Endometrial microvascular endothelial cells (primary cell): ENCODE measurements around the gene CD96. TPM values are rescaled to one million over a fixed set of nuclear protein-coding genes. Genes with fewer than 3 reads are reported as not detected.

Source experiments
- in situ Hi-C: cut with HindIII; loops from 2 replicates; pipeline ENCODE4 v1.10.0; 2017; ENCODE audit warnings: low sequenced_read_pairs, low pct_unique_long_range_greater_than_20kb; ENCODE audit errors: inconsistent ontology term
- total RNA-seq: library from RNA; depleted of rRNA; stranded (reverse); fragments of >200 nt; gene quantifications from one replicate; pipeline ENCODE4 v1.2.3, GENCODE V29; 2015; ENCODE audit errors: inconsistent ontology term

CD96 gene
- total RNA-seq, 1 donor from 2014 or later: not detected

DNA sequence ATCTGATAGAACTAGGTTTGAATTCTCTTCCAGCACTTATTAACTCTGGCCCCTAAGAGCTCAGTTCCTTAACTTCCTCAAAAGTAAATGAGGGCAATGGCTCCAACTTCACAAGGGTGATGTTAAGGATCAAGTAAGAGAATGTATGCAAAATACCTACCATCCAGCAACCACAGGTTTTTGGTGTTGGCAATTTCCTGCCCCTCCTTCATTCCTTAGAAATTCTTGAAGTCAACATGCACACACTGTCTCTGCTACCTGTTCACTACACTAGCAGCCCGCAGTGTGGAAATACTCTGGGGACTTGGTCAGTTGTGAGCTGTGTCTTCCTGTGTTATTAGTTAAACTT, 48.1 kb downstream of the CD96 start:
- in situ Hi-C loops: no loop called here

DNA sequence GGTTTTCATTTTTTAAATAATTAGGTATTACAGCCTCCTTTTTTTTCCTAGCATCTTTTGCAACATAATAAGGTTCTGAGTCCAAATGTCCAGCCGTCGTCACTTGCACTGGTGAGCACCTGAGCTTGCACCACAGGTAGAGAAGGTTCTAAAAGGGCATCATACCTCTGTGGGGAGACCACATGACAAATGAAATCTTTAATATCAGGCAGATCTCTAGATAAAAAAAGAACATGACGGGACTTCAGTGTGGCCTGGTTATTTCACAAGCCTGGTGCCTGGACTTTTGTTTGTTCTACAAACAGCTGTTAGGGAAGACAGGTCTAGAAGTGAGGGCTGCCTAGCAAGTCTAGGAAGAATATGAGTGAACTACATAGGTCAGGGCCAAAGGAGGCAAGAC, 49.6 kb downstream of the CD96 start:
- in situ Hi-C loops: no loop called here

DNA sequence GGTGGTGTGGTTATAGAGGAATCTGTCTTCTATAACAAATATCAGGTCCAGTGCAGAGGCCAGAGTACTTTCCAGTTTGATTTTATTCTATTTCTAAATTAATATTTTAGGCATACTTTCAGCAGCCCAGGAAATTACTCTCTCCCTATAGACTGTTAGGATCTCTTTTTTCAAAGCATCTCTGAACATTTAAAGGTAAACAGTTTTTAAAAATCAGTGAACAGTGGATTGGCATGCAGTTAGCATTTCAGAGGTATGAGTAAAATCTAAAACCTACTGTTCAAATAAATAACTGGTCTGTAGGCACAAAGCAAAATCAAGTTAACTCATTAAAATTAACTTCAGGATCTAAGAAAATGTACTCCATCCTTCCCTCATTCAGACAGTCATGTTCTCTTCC, 50.1 kb downstream of the CD96 start:
- in situ Hi-C loops: no loop called here

DNA sequence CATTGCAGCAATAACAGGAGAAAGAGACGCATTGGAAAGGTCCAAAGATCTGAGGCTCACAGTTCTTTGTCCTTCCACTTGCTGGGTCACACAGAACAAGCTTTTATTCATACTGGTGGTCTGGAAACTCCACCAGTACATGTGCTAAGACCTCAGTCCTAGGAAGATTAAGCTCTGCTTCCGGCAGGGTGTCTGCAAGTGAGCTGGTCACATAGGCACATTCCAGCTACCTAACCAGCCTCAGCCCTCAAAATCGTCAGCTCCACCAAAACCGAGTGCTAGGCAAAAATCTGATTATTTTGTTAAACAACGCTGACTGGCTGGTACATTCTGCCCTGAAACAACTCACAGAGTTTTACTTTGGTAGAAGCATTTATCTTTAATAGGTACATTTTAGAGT, 50.9 kb downstream of the CD96 start:
- in situ Hi-C loops: no loop called here

DNA sequence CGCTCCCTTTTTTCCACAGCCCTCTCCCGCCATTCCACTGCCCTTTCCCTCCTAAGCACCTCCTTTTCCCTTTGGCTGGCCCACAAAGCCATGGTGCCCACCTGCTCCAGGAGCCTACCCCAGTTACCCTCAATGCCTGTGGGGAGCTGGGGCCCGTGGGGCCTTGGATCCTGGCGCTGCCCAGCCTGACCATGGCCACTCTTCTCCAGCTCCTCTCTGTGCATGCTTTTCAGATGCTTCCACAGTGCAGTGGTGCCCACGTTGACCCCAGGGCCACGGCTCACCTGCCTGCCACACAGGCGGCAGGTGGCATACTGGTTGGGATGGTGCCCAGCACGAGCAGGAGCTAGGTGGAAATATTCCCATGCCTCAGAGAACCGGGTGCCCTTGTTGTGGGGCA, 51.7 kb downstream of the CD96 start:
- in situ Hi-C loops: no loop called here

DNA sequence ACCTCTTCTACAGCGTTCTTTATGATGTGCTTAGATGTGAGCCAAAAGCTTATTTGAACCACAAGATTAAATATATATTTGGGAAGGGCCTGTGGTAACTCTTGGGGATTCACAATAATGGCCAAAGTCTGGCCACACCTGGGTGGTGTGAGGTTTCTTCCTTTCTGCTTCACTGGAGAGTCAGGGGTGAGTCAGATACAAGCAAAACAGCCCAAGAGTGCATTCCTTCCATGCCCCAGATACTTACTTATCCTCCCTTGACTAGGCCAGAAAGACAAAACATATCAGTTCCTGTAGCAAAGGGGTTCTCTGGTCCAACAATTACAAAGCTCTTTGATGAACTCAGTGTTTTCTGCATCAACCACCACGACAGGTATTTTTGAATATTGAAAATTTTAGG, 52.2 kb downstream of the CD96 start:
- in situ Hi-C loops: no loop called here

DNA sequence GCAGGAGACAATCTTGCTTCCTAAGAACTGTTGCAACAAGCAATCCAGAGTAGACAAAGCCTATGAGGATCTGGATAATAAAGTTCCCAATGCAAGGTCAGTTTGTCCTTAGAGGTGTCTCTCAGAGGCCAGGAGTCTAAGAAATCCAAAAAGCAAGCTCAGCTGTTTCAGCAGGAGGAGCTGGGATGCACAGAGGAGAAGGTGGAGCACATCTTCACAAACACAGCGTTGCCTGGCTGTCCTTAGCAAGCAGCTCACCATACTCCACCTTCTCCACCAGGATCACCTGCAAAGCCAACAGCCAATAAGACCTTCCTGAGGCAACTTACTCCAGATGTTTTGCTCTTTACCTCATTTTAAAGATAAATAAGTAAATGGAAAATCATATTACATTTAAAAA, 52.8 kb downstream of the CD96 start:
- in situ Hi-C loops: no loop called here

DNA sequence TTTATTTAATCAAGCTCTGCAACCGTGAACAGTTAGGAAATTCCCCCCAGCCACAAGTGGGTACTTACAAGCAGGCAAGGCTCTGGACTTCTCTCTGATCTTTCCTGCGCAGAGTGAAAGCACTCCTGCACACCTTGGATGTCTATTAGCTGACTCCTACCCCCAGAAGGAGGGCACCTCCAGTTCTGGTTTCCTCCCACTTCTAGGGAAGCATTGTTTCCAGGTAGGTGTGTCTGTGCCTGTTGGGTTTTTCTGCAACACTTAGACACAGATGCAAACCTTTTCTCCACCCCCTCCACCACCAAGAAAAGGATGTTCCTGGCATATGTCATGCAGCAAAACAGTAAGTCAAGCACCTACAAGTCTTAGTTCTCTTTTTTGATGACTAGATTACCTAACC, 53.2 kb downstream of the CD96 start, which contains the start of gene ZBED2:
Gene ZBED2, minus strand, starts transcription at position 115 of the 400 bp plus-strand sequence. CDS start 1,145 bp downstream, outside the sequence.
- in situ Hi-C loops: no loop called here

DNA sequence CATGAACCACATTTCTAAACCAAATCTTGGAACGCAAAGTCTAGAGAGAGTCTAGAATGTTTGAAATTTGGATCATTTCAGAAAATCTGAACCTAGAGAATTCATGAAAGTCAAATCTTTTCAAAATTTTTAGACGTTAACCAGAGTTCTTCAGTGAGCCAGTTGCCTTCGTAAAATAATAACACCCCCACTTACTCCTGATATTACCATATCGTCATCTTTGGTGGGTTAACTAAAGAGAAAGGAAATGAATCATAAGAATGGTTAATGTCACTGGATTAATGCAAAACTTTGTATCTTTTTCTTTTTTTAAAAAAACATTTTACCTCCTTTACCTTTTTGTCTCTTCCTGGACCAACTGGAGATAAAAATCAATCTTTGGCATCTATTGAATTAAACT, 54.3 kb downstream of the CD96 start:
- in situ Hi-C loops: no loop called here

DNA sequence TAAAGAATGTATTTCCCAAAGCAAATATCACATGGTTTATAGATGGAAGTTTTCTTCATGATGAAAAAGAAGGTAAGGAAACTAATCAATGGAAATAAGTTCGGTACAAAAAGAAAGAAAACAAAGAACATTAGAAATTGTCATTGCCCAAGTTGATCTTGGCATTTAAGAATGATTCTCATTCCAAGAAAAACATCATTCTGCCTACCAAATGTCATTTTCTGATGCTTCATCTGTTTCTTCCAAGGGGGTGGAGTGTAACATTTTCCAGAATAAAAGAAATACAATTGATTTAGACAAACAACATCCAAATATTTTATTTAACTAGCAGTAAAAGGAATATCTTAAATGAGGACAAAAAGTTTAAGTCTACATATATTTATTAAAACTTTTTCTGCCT, 56.1 kb downstream of the CD96 start:
- in situ Hi-C loops: no loop called here

DNA sequence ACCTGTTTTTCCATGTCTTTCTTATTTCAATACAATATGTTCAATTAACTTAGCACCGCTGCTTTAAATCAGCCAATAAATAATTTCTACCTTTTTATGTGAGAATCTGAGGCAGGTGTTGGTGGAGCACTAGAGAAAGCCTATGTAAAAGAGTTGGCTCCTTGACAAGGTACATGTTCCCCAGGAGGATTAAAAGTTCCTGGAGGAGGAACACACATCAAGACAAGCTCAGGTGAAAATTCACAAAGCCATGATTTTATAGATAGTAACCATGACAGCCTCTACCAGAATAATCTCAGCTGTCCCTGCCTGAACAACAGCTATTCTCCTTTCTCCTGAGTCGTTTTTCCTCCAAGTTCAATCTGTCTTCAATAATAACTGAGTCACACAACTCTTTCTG, 56.6 kb downstream of the CD96 start:
- in situ Hi-C loops: no loop called here

DNA sequence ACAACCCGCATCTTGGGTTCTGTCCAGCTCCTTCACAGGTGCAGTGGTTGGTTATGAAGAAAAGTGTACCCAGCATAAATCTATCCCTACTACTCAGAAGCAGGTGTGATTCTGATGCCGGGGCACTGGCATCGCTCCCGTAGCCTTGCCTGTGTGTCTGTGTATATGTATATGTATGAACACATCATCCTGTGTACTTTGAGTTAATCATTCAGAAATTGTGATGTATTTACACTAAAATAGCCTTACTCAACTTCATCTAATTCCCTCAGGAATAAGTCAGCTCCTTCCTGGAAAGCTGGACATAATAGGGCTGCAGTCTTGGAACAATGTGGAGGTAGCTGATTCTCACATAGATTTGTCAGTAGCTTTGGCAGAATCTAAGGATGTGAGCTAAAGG, 59.8 kb downstream of the CD96 start:
- in situ Hi-C loops: no loop called here

DNA sequence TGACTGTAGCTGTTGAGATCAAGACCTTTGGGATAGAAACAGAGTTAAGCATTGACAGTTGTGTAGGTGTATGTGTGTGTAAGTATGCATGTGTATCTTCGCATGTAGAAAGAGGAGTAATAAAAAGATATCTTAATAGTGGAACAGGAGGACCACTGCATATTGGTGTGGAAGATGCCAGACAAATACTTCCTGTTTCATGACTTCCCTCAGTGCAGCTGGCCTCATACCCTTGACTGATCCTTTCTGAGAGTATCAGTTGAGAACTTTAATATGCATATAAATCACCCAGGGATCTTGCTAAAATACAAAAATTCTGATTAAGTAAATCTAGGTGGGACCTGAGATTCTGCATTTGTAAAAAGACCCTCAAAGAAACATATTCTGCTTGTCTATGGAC, 61.7 kb downstream of the CD96 start:
- in situ Hi-C loops: no loop called here

DNA sequence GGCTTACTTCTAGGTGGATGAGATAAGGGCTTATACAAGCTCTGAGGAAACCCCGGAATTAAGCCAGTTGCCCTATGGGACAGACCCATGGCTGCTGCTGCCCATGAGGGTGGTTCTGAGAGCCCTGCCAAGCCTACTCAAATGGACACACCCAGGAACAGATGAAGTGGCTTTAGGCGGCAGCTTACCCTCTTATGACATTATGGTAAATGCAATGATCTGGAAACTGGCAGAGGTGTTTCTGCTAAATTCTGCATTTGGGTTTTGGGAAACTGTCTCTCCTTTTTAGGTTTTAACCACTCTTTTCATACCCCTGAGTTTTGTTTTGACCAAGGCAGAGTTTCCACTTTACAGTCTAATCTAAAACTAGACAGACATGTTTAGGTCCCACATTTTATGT, 62.1 kb downstream of the CD96 start:
- in situ Hi-C loops: no loop called here

DNA sequence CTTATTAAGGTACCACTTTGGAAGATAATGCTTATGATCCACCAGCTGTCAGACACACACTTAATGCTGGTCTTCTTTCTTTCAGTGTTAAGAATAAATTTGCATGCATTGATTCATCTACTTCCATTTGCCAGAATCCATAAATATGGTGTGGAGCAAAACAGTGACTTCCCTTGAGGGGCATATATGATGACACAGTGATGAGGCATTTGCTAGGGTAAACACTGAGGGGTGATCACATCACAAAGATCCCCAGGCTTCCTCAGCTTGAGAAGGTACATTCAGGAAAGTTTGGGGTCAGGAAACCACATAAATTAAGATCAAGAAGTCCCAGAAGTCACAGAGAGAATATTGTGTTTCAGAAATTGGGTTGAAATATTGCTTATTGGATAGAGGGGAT, 63.0 kb downstream of the CD96 start:
- in situ Hi-C loops: no loop called here

DNA sequence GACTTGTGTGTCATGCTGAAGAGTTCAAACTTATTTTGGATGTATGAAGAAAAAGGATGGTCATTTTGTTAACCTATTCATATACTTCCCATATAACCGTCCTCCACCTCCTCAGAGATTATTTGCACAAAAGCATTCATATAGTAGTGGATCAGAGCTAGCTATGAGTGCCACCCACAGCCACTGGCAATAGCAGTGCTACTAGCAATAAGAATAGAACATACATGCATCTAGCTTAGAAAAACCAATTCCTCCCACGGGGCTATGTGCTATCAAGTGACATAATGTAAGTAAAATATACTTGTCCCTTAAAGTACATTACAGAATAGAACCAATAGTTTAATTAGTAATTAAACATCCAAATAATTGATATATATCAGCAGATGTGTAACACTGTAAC, 63.5 kb downstream of the CD96 start:
- in situ Hi-C loops: no loop called here

DNA sequence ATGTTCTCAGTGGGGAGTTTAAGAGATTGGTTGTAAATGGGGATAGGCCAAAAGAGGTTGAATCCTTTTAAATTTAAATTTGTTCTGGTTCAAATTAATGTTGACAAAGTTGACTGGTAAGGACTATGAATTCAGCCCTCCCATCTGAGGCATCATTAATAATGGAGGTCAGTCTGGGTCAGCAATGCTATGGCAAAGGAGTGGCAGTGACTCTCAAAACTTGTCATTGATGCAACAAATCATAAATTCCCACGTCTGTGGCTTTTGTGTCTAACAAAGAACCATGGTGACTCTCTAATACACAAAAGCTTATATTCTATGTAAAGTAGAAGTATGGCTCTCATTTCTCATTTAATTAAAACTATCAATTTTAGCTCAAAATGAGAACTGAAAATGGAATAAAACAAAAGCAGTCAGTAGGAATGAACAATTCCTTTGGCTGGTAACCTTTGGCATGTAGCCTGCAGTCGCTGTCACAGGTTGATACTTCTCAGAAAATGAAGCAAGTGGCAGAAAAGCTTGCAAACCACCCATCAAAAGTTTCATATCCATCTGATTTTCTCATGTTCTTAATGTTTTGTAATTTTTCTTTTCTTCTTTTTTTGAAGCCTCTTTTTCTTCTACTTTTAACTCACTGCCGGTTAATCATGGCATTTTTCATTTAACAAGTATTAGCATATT, 65.4 kb downstream of the CD96 start:
- in situ Hi-C loops: no loop called here

DNA sequence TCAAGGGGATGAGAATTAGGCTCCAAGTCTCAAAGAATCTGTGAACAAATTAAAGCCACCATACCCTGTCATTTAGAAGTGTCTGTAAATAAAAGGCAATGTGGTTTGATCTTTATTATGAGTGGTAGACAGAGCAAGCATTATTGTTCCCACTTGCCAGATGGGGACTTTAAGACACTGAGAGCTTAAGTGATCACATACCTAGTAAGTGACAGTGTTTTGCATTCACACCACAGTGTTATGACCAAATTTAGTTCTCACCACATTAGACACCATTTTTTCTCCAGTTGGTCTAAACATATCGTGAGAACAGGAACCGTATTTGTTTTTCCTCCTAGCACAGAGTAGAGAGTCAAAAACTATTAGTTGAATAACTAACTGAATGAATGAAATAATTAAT, 66.4 kb downstream of the CD96 start:
- in situ Hi-C loops: no loop called here

DNA sequence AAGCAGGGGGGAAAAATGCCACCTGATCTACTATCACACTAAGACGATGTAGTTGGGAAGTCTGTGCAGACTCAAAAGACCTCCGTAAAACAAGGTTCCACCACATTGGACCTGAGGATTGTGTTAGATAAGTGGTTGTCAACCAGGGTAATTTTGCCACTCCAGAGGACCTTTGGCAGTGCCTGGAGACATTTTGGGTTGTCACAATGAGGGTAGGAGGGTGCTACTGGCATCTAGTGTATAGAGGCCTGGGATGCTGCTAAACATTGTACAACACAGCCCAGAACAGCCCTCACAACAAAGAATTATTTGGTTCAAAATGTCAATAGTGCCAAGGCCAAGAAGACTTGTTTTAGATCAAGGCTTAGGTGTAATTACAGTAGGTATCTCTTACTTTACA, 67.7 kb downstream of the CD96 start:
- in situ Hi-C loops: no loop called here

DNA sequence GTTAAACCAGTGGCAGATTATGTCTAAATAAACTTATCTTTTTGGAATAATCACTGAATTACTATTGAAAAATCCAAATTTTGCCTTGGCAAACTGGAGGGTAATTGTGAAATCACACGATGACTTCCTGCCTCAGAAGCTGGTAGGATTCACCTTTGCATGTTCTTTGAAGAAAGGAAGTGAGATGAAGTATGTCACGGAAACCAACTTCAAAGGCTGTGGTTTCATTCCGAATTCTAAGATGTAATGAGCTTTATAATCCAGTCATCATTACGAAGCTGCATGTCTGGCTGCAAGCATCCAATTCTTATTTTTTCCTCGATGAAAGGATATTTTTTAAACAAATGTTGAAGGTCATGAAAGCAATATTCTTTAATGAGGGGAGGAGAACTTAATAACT, 68.2 kb downstream of the CD96 start:
- in situ Hi-C loops: no loop called here

DNA sequence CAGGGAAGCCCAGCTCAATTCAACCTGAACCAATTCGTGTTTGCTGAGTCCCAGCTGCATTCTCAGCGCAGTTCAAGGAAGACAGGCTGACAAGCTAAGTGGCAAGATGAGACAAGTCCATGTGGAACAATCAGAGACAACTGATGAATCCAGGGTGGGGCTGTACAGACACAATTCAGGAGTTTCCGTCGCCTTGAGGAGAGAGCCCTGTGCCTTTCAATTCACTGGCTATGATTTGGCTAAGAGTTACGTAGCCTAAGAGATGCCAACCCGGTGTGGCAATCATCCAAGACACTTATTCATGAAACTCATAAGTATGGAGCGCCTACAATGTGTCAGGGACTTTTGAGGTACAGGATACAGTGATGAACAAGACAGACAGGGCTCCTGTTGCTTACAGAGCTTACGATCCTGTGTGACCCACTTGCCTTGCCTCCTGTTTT, 68.6 kb downstream of the CD96 start:
- in situ Hi-C loops: no loop called here
